Measurements from ENCODE around the gene KCTD21.

DNA sequence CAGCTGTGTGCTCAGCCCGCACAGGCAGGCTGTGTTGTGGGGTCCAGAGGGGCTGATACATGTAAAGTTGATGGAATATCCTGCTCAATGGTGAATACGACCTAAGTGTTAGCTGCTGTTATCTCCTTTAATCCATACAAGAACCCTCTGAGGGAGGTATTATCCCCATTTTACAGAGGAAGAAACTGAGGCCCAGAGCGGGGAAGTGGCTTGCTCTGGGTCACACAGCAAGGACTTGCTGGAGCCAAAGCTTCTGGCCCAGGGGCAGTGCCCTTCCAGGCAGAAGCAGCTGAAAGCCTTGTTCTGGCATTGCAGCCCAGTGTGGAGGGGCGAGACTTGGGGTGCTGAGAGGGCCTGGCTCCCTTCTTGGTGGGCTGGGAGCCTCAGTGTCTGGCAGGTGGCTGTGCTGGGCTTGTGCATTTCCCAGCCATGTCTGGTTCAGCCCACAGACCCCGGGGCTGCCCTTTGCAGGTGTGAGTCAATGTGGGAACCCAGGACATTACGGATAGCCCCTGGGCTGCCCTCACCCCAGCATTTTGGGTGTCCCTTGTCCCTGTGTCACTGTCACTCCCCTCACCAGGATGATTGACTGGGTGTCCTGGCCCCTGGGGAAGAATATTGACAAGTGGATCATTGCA, 10.7 kb upstream of the KCTD21 start:
- TF ChIP-seq CTCF (IDR thresholded peaks at IDR 0.05; ENCODE audit: low read length) = no peak
- TF ChIP-seq EZH2 (IDR thresholded peaks at IDR 0.05; ENCODE audit: borderline replicate concordance, low read length) = no peak

All from OCI-LY1 (cell line).